Hematopoietic multipotent progenitor cell treated with erythropoietin and hydrocortisone succinate and interleukin-3 and kit ligand, for 15 days (in vitro differentiated cells): ENCODE results near the gene LYRM2.

Experiments used
- DNase-seq: peaks from one replicate; pipeline ENCODE4 v3.0.0-alpha.2; 2015; ENCODE audit warnings: low spot score

The LYRM2 gene

GRCh38 chr6:89591745-89592144 is 46.8 kb downstream of the LYRM2 start:
- no peak for DNase-seq

DNA sequence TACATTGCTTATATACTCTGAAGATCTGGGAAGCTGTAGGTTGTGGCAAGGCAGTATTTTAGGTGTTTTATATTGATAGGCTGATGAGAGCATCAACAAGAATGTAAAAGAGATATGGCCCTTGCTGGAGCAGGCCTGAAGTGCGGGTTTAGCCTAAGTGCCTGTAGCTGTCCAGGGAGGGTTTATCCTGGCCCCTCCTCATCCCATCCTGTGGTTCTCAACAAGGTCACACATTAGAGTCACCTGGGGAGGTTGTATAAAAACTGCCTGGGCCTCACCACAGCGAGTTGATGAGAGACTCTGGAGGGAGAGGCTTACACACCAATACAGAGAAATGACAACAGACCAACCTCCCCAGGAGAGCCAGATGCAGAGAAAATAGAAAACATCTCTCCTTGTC is 48.4 kb downstream of the LYRM2 start:
- no peak for DNase-seq

- DNase-seq, result no peak
These were observed 49.1 kb downstream of the LYRM2 start for GRCh38 chr6:89589297-89590025.

- DNase-seq, result no peak
These were observed 53.4 kb downstream of the LYRM2 start for GRCh38 chr6:89585154-89585553.

DNA sequence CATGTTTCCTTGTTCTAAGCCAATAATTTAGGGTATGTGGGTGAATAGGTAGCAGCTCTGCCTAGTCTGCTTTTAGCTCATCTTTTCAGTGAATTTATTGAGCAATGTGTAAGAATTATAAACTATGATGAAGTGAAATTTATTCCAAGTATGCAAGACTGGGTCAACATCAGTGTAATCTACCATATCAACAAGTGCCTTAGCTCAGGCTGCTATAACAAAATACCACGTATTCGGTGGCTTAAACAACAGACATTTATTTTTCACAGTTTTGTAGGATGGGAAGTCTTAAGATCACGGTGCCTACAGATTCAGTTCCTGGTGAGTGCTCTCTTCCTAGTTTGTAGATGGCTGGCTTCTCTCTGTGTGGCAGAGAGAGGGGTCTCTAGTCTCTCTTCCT is 54.0 kb downstream of the LYRM2 start:
- no peak for DNase-seq

- DNase-seq, result no peak
These were observed 55.0 kb downstream of the LYRM2 start for GRCh38 chr6:89583559-89583958.

DNA sequence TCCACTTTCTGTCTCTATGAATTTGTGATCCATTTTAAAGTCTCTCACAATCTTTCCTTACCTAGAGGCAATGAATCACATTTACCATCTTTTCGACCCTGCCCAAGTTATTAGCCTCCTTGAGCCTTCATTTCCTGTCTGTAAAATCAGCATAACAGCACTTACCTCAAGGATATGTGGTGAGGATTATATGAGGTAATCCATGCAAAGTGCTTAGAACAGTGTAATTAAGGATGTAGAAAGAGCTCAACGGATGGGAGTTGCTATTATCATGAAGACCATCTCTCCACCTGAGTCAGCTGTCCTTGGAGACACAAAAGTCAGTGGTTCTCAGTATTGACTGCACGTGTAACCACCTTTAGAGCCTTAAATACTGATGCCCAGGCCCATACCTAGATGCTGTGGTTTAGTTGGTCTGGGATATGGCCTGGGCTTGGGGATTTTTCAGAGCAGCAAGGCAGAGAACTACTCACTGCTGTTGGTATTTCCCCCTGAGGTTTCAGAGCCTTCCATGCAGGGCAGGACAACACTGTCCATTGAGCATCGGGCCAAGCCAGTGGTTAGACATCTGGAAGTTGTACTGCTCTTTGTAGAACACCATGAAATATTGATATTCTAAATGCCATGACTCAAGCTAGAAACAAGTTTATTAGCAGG is 55.8 kb downstream of the LYRM2 start:
- DNase-seq, result no peak

DNA sequence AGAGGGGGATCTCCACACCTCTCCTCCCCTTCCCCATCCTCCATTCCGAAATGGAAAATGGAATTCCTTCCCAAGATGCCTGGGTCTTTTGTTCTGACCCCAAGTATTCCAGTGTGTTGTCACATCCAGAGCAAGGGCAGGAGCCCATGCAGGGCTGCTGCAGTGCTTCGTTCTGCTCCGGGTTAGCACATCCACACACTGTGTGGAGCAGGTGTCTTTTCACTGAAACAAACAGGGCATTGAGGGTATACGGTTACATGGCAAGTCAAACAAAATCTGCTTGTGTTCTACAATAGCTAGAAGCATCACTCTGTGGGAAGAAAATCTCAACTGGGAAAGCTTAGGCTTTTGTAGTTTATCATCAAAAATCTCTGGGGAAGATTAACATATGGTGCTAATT is 56.9 kb downstream of the LYRM2 start:
- no peak for DNase-seq

- no peak for DNase-seq
These were observed 57.4 kb downstream of the LYRM2 start for GRCh38 chr6:89580997-89581666.

DNA sequence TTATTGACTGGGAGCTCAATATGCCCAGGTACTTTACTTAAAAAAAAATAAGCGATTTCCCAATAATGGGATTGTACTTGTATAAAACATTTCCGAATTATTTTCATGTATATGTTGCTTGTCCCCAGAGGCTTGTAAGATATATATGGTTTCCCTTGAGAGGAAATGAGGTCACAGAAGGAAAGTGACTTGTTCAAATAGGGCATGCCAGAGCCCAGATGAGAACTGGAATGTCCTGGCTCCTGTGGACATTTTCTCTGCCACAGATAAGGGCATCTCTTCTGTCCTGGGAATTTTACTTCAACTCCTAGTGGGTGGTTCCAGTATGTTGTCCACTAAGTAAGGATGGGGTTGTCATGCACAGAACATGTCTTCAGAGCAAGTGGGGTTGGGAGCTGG is 63.0 kb downstream of the LYRM2 start:
- DNase-seq, result no peak

DNA sequence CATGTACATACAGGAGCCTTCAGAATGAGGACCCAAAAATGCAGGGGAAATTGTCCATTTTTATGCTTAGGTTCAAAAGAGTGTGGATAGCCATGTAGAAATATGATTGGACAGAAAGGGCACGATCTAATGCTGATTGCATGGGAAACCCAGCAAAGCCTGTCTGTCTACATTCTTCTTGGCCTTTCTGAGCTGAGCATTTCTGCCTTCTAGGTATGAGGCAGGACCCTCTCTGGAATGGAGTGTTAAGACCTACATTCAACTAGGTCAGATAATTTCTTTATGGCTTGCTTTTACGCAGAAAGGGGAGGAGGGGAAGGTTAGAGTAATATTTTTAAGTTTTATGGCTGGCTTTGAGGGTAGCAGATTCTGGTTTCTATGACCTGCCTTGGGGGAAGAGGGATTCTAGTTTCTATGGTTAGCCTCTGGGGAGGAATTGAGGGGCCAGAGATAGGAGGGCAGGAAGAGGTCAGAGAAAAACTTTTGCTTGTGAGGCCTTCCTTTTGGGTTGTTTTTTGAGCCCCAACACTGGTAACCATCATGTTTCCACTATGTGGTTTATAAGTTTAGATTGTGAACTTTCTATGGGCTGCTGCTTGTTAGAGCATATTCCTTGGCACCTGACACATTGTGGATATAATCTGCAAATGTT is 63.5 kb downstream of the LYRM2 start:
- DNase-seq, result no peak

GRCh38 chr6:89567630-89568390 is 70.7 kb downstream of the LYRM2 start:
- DNase-seq, result no peak

- DNase-seq, result no peak
These were observed 71.5 kb downstream of the LYRM2 start for GRCh38 chr6:89566930-89567629.

GRCh38 chr6:89566008-89566800 is 72.3 kb downstream of the LYRM2 start:
- DNase-seq, result no peak

GRCh38 chr6:89564752-89565427 is 73.7 kb downstream of the LYRM2 start:
- DNase-seq, result no peak

GRCh38 chr6:89563866-89564265 is 74.7 kb downstream of the LYRM2 start:
- no peak for DNase-seq

DNA sequence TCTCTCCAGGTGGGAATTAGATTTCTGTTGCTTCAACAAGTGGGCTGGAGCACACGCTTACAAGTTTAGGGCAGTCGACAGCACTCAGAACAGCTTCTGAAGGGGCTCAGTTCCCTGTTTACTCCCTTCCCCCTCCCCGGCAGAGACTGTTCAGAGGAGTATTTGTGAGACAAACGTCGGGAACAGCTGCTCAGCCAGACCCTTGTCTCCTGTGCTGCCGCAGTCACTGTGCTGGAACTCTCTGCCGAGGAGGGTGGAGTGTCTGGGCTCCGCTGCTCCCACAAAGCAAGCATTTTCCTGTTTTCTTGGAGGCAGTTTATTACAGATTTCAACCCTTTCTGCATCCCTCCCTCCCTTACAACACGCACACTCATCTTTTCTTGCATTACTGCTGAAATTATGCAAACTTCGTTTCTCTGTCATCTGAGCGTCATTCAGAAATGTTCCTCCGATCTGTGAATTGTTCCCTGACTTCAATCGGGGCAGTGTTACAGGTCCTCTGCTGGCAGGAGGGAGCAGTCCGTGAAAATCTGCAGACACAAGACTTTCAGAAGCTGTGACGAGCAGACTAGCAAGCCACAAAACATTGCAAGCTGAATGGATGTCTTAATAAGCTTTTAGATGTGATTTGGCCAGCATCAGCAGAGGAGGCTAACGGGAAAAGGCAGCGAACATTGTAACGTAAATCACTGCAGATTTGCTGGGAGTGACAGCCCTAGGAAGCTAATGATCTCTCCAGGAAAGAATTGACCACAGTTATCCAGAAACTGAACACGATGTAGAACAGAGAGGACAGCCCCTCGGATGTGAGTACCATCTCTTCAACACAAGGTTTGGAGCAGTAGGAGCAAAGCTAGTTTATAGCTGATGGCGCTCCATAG is 76.2 kb downstream of the LYRM2 start:
- DNase-seq, result no peak

DNA sequence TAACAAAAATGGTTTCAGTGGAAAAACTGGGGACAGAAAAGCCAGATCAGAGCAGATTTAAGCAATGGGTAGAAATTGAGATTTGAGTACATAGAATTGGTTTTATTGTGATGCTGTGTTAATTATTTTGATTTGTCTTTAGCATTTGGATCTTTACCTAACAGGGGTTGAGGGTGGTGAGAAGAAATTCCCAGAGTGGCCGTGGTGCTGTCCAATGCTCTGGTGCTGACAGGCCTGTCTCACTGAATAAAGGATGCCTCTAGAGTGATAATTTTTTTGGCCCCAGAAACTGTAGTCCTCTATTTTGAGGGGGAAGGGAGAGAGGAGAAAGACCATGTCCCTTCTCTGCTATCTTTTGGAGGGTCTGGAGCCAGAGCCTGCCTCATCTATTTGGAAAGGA is 79.1 kb downstream of the LYRM2 start:
- no peak for DNase-seq

GRCh38 chr6:89555806-89556205 is 82.7 kb downstream of the LYRM2 start:
- DNase-seq, result no peak
